Fibroblast of upper back skin (primary cell): Measurements from ENCODE around the gene CEBPB.
"Not testable (repeated sequence)": the region's sequence is repeated elsewhere in the genome, so short reads cannot be mapped to it uniquely, and the experiment has no call there.

Experiments
- DNase-seq: peaks from one replicate; pipeline ENCODE4 v3.0.0-alpha.2; 2013

Gene CEBPB

GRCh38 chr20:50193836-50194421 lies 3.3 kb downstream of the CEBPB start:
- no peak for DNase-seq

- DNase-seq: no peak
These were observed 3.8 kb downstream of the CEBPB start for GRCh38 chr20:50194422-50194830.

DNA sequence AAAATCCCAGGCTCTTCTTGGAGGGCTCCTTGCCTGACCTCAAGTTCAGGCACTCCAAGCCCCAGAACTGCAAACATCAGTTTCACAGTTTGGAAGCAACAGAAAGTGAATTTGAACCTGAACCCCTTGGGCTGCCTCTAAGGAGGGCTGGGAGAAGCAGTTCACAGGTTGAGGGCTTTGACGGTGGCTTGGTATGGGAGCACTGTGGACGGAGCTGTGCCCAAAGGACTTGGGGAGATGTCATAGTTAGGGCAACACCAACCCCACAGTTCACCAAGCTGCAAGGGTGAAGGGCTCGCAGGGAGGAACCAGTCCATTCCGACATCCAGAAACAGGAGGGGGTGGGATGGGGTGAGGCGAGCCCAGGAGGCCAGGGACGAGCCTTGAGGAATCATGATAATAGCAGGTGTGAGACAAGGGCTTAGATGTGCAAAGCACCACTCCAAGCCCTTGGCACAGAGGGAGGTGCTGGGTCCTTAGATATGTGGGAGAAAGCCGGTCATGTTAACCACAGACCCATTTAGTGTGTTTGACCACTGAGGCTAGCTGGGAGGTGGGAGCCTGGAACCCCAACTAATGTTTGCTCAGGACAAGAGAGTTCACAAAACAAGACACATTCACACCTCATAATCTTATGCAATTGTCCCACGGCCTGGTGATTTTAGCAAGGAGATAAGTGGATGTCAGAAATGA lies 4.3 kb downstream of the CEBPB start:
- DNase-seq: no peak

- DNase-seq: no peak
These were observed 5.0 kb downstream of the CEBPB start for GRCh38 chr20:50195524-50196120.

- no peak for DNase-seq
These were observed 5.6 kb downstream of the CEBPB start for GRCh38 chr20:50196248-50196647.

GRCh38 chr20:50196896-50197295 lies 6.3 kb downstream of the CEBPB start:
- no peak for DNase-seq

DNA sequence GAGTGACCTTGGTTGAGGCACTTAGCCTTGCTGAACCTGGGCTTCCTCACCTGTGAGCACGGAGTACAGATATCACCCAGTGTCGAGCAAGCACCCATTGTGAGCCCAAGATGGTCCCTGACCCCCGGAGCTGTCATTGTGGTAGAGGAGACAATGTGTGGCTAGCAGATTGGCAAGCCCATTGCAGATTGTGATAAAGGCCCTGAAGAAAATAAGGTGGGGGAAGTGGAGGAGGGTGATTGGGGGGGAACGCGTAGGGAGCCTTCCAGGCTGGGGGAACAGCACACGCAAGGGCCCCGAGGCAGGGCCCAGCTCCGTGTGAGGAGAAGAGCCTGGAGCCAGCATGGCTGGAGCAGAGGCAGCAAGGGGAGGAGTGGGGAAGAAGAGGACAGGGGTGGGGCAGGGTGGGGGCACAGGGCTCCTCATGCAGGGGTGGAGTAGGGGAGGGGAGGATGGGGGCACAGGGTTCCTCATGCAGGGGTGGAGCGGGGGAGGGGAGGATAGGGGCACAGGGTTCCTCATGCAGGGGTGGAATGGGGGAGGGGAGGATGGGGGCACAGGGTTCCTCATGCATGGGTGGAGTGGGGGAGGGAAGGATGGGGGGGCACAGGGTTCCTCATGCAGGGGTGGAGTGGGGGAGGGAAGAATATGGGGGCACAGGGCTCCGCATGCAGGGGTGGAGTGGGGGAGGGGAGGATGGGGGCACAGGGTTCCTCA lies 7.0 kb downstream of the CEBPB start:
- DNase-seq: no peak

GRCh38 chr20:50198180-50198666 lies 7.6 kb downstream of the CEBPB start:
- no peak for DNase-seq

GRCh38 chr20:50198716-50199115 lies 8.1 kb downstream of the CEBPB start:
- no peak for DNase-seq

DNA sequence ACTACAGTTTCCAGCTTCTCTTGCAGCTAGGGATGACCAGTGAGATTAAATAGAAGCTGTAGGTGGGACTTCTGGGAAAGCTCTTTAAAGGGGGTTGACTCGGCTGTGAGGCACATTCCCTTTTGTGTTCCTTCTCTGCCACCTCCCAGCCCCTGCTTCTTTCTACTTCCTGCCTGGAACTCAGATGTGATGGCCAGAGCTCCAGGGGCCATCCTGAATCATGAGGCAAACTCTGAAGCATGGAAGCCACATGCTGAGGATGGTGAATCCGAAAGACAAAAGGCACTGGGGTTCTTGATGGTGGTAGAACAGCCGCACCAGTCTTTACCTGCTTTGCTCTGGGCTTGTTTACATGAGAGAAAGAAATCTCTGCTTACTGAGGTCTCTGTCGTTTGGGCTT lies 9.1 kb downstream of the CEBPB start:
- DNase-seq: no peak

DNA sequence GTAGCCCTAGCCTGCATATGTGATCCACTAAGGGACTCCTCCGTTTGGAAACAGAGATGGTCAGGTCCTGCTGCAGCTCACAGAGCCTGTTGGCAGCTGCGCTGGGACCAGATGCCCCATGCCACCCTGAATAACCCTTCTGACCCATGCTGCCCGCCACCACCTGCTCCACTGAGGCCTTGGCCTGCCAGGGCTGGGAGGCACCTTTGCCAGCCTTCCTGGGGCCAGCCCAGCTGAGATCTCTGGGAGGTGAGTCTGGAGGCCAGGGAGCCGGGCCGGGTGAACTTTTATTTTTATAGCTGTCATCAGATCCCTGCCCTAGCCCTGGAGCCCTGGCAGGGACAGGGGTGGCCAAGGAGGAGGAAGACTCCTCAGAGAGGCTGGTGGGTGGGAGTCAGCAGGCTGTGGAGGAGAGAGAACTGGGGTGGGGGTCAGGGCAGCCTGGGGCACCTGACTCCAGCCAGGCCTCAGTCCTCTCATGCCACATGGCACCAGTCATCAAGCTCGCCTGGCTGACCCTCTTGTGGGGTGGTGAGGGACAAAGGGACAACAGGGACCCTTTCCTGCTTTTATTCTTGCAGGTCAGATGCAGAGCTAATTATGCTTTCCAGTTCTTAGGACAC lies 10.0 kb downstream of the CEBPB start:
- no peak for DNase-seq

- not testable (repeated sequence) for DNase-seq
These were observed 11.1 kb downstream of the CEBPB start for GRCh38 chr20:50201710-50202109.

GRCh38 chr20:50202677-50203076 lies 12.0 kb downstream of the CEBPB start:
- DNase-seq: no peak

GRCh38 chr20:50203951-50204937 lies 13.6 kb downstream of the CEBPB start:
- DNase-seq: no peak

DNA sequence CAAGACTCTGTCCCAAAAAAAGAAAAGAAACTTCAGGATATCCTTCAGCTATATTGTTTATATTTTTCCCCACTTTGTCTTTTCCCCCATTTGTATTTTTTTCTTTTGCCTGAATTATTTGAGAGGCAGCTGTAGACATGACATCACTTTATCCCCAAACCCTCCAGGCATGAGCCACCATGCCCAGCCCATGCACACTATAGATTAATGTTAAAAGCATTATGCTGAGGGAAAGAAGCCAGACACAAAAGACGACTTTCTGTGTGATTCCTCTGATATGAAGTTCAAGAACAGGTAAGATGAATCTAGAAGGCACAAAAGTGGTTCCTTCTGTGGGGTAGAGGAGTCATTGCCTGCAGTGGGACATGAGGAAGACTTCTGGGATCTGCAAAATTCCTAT lies 16.4 kb downstream of the CEBPB start:
- no peak for DNase-seq

- DNase-seq: no peak
These were observed 17.5 kb downstream of the CEBPB start for GRCh38 chr20:50208085-50208491.

DNA sequence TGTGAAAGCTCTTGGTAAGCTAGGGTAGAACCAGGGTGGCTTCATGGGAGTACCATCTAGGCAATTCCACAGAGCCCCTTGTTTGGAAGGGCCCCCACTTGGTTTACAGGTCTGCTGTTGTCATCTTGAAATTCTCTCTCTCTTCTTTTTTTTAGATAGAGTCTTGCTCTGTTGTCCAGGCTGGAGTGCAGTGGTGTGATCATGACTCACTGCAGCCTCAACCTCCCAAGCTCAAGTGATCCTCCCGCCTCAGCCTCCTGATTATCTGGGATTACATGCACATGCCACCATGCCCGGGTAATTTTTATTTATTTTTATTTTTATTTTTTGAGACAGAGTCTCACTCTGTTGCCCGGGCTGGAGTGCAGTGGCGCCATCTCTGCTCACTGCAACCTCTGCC lies 18.2 kb downstream of the CEBPB start:
- not testable (repeated sequence) for DNase-seq

GRCh38 chr20:50210066-50210619 lies 19.5 kb downstream of the CEBPB start:
- DNase-seq: no peak

DNA sequence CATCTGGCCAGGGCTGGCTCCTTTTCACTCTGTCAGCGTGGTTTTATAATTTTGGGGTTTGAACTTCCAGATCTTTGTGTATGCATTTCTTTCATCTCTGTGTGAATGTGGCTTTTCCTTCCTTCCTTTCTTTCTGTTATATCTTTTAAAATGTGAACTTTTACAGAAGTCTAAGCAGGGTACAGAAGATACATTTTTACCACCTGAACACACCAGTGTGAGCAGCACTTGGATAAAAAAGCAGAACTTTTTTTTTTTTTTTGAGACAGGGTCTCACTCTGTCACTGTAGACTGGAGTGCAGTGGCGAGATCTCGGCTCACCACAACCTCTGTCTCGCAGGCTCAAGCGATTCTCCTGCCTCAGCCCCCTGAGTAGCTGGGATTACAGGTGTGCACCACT lies 20.5 kb downstream of the CEBPB start:
- no peak for DNase-seq

- DNase-seq: no peak
These were observed 23.0 kb downstream of the CEBPB start for GRCh38 chr20:50213531-50214106.
